ENCODE results near the gene DTX4.

The DTX4 gene

DNA sequence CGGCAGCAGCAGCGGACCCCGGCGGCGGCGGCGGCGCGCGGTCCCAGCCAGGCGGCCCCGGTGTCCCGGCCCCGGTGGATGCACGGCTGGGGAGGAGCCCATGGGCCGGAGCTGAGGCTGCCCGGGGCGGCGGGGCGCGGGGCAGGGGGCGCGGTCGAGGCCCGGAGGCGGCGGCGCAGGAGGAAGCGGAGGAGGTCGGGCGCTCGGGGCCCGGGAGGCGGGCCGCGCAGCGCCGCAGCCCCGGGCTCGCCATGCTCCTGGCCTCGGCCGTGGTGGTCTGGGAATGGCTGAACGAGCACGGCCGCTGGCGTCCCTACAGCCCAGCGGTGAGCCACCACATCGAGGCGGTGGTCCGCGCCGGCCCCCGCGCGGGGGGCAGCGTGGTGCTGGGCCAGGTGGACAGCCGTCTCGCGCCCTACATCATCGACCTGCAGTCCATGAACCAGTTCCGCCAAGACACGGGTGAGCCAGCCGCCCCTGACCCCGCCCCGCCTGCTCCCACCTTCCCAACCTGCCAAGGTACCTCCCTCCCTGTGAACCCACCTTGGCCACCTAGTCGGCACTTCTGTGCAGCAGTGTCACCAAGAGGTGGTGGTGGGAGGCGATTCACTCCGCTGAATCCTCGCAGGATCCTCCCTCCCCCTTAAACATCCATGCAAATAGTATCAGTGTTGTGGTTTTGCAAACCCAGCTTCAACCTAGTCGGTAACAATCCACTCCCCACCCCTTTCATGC lies 580 bp downstream of the DTX4 start:
- DNase-seq = peak; percentile 78

DNA sequence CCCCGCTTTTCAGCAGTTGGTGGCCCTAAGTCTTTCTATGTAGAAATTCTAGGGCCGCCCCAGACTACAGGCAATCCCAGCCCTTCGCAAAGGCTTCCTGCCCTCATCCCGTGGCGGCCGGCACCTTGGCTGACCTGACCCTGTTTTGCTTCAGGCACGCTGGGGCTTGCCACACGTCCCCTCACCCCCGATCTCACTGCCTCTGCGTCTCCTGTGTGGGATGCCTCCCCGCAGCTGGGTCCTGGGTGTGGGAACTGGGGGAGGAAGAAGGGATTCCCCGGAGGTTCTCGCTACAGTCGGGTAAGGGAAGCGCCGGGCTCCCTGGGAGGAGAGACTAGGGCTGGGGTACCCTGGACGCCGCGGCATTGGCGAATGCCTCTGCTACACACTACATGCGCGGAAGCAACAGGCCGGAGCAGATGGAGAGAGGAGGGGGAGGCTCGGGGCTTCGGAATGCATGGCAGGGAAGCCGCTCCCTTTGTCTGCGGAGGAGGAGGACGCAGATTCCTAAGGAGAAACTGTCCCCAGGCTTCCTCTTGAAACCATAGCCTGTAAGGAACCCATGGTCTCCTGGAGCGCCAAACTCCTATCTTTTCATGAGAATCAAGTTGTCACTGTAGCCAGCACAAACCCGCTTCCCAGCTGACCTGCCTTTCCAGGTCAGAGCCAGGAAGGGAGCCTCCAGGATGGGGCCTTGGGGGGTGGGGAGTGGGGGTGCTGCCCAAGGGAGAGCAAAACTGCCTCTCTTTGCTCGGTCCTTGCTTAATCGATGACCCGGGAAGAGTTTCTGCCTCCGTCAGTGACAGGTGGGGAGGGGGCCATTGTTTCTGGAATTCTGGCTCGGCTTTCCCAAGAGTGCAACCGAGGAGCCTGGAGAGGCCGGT lies 1.4 kb downstream of the DTX4 start:
- peak; percentile 81 for DNase-seq

DNA sequence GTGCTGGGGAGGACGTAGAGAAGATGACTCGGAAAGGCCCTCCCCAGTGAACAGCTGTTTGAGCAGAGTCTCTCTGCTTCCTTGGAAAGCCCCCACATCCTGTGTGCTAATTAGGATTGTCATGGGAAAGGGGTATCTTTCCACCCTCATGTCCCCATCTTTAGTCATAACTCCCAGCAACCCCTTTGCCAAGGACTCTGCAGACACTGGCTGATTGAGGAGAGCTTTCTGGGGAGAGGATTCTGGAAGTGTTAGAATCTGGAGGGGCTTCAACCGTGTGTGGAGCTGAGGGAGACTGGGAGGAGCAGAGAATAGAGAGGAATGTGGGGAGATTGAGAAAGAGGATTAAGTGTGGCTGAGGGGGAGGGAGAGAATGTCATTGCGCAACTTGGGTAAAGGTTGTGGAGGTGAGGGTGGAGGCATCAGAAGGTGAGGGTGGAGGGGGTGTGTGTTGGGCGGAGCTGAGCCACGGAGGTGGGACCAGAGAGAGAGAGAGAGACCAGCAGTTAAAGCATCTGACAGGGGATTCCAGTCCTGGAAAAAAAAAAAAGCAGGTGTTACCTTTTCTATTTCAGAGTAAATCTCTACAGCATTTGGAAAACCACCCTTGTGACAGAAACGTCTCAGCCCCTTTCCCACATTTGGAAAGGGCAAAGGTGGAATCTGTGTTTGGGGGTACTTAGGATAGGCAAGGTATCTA lies 2.2 kb downstream of the DTX4 start:
- DNase-seq = peak; percentile 60

DNA sequence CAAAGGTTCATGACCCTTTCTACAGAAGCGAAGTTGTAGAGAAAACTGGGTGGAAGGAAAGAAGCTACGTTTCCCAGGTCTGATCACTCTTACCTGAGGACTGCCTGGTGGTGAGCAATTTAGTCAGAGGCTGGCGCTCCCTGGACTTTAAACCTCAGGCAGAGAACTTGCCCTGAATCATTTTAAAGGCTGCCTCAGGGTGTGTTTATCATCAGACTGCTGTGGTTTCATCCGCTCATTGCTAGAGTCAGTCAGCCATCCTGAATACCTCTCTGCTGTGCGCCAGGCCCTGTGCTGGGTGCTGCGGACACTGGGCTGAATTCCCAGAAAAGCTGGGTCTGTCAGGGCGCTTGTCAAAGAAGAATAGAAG lies 2.7 kb downstream of the DTX4 start:
- DNase-seq = no peak

DNA sequence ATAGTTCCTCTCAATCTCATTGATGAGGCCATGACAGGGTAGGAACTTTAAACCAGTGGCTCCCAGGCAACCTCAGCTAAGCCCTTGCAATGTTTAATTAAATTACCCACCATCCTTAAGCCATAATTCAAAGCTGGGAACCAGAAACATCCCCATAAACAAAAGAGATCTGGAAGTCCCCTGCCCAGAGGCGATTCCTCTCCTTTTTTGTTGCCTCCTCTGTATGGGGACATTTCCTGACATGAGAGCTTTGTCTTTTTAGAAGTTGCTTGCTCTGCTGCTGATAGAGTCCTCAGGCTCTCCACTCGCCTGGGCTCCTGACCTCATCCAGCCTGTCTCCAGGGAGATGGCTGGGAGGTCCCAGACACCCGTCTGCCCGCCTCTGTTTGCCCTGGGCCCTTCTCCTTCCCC lies 3.2 kb downstream of the DTX4 start:
- peak; percentile 15 for DNase-seq

DNA sequence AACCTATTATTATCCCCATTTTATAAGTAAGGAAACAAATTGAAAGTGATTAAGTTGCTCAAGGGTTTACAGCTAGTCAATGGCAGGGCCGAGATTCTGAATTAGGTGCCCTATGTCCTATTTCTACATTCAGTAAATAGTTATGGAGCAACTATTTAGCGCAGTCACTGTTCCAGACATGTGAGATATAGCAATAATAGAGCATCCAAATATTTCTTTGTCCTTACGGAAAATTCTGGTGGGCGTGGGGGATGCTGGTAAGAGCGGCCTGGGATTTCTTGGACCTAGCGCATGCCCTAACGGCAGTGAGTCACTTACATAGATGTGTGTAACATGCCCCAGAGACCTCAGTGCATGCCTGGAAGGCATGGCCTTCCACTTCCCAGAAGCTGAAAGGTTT lies 4.4 kb downstream of the DTX4 start:
- no peak for DNase-seq

DNA sequence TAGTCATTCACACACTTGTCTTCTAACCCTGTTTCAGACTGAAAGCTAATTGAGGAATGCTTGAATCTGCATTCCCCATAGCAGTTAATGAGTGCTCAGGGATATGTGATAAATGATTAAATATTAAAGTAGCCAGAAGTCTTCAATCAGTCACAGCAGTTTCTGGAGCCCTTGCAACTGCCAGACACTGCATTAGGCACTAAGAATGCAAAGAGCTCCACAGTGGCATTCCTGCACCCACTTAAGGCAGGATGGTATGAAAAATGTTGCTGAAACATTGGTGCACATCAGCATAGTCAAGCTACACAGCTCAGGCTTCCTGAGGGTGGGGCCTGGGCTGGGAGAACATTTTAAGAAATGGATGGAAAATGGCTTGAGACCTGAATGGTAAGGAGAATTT lies 6.5 kb downstream of the DTX4 start:
- no peak for DNase-seq

DNA sequence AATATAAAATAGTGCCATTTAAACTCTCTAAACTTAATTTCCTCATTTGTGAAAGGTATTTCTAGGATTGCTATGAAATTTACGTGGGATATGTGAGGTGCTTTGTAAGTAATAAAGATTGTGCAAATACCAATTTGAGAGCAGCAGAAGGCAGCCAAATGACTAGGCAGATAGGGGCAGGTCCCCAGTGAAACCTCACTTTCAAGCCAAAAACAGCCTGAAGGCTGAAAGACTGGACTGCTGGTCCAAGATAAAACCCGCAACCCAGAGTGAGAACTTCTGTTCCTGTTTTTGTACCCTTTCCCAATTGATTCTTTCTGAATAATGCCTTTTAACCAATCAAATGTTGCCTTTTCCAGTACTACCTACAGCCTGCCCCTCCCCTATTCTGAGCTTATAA lies 7.2 kb downstream of the DTX4 start:
- DNase-seq = no peak

DNA sequence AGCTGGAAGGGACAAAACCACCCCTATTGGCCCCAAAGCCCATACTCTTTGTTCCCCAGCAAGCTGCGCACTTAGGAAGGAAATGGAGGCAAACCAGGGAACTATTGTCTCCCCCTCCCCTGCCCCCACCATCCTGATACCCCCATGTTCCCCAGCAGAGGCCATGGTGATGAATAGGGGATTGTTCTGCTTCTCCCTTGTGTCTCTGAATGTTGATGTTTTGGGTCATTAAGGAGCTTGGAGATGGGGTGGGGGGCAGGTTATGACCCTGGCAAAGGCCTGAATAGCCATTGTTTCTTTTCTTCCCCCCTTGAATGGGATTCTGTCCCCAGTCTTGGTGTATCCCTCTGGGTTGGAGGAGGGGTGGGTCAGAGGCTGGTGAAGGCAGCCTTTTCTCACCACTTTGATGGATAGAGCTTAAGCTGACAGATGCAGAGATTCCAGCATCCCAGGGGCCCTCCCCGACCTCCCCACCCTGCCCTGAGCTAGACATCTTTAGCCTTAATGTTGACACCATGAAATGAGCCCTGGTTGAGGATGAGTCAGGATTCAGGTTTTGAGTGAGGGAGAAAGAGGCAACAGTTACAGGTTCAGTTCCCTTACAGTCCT lies 8.3 kb downstream of the DTX4 start:
- DNase-seq = no peak

DNA sequence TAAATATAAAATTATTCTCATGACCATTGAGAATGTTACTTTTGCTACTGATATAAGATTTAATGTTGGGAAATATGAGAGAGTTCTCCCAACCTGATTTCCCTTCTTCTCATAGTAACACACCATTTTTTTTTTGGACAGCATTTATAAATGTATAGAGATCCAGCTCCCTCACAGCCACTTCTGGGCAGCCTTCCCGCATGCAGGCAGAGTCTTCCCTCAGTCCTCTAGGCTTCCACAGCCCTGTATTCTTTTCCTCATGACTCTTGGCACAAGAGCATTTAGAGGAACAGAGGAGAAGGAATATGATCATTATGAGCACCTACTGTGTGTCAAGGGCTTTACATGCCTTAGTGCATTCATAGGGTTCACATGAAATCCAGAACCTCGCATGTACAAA lies 9.0 kb downstream of the DTX4 start:
- DNase-seq = no peak

DNA sequence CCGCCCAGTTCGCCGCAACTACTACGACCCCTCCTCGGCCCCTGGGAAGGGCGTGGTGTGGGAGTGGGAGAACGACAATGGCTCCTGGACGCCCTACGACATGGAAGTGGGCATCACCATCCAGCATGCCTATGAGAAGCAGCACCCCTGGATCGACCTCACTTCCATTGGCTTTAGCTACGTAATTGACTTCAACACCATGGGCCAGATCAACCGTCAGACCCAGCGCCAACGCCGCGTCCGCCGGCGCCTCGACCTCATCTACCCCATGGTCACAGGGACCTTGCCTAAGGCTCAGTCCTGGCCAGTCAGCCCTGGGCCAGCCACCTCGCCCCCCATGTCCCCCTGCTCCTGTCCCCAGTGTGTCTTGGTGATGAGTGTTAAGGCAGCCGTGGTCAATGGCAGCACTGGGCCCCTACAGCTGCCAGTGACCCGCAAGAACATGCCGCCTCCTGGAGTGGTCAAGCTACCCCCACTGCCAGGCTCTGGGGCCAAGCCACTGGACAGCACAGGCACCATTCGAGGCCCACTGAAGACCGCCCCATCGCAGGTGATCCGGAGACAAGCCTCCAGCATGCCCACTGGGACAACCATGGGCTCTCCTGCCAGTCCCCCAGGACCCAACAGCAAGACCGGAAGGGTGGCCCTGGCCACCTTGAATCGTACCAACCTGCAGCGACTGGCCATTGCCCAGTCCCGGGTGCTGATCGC lies 10.0 kb downstream of the DTX4 start:
- DNase-seq = no peak

DNA sequence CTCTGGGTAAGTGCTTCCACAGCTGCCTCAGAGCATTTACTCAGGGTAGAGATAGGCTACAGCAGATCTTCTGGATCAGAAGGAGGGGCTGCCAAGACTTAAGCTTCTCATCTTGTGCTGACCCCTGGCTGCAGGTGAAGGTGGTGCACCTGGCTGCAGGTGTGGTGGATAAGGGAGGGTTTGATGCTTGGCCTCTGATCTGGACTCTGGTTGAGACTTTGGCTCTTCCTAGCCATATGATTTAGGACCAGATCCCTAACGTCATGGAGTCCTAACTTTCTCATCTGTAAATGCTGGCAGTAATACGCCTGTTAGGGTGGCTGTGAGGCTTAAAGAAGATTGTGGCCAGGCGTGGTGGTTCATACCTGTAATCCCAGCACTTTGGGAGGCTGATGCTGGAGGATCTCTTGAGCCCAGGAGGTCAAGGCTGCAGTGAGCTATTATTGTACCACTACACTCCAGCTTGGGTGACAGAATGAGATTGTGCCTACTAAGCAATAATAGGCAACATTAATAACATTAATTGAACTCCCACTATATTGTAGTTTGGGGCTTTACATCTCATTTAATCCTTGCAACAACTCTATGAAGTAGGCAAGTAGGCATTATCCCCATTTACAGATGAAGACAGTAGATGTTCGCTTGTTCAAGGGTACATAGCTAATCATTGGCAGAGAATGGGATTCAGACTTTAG lies 10.7 kb downstream of the DTX4 start:
- no peak for DNase-seq

DNA sequence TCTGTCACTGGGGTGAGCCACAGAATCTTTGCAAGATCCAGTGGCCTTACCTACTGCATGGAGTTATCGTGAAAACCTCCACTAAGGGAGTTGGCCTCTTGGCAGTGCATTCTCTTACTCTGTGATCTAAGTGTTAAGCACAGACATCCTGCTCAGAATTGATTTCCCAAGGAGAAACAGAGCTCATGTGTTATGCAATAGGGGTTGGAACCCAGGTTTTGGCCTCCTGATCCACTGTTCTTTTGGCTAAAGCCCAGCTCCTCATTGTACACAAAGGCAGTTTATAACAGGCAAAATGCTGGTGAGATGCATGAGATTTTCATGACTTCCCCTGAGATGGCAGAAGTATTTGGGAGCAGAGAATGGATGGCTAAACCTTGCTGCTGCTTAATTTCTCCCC lies 11.8 kb downstream of the DTX4 start:
- no peak for DNase-seq

DNA sequence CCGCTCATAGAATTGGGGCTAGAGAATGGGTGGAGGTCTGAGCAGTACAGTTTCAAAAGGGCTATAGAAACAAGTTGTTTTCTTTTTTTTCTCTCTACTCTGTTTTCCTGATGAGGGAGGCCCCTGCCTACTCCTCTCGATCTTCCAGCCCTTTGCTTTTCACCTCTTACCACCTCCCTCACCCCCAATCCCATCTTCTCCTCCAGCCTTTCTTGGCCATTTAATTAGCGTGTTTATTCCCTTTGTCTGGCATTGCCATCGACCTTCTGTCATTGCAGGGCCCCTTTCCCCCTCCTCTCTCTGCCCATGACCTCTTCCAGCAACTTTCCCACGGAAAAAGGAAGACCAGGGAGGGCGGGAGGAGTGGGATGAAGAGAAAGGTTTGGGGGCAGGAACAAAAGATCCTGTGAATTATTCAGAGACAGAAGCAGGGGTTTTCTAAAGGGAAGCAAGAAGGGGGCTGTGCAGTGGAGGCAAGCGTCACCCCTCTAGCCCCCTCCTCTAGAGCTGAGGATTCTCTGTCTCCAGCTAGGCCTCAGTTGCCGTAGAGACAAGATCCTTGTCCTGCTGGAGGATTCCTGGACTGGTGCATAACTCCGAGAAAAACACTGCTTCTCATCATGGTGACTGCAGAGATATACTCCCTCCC lies 12.9 kb downstream of the DTX4 start:
- no peak for DNase-seq

DNA sequence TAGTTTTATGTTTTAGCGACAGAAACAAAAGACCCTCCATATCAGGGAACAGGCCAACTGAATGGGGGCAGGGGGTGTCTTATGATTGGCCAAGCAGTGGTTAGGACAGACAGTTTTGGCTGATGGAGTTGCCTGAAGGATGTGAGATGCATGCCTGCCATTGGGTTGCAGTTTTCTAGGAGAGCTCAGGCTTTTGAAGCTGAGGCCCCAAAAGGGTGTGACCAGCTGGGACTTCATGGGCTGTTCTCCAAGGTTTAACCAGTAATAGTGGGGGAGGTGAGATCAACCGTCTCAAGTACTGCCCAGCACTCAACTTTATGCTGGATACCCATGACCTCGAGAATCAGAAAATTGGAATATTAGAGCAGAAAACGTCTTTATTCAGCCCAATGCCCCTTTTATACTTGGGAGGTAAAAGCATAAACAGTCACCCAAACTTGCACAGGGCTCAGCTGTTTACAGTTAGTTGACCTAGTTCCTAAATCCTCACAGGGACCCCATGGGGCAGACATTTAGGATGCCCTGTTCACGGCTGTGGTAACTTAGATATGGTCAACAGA lies 13.5 kb downstream of the DTX4 start:
- no peak for DNase-seq

DNA sequence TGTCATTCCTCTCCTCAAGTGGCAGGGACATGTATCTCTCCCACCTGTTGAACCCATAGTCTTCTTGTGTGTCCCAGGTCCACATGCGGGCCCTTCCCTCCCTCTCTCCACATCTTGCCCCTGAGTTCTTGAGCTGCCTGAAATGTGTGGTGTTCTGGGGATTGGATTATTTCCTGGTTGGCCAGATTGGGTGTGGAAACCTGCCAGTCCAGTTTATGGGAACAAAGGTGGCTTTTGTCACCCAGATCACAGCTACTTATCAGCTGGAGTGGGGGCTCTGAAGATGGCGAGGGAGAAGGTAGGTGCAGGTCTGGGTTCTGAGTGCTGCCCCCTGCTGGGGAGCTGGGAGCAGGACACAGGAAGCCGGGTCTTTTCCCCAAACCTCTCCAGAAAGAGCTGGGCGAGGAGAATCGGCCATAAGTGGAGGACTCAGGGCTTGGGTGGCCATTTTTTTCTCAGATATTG lies 14.2 kb downstream of the DTX4 start:
- no peak for DNase-seq

DNA sequence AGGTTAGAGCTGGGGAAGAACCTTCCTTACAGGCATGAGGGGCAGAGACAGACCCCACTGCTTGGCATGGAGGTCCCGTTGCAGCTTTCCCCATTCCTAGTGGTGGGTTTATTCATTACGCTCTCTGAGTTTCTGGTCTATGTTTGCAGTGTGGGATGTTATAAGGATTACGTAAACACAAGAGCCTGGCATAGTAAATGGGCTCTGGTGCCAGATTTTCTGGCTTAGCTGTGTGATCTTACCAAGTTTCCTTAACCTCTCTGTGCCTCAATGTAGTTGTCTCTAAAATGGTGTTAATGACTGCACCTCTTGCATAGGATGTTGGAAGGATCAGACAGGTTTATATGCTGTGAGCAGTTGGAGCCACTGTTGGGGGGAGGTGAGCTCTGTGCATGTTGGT lies 15.1 kb downstream of the DTX4 start:
- no peak for DNase-seq

DNA sequence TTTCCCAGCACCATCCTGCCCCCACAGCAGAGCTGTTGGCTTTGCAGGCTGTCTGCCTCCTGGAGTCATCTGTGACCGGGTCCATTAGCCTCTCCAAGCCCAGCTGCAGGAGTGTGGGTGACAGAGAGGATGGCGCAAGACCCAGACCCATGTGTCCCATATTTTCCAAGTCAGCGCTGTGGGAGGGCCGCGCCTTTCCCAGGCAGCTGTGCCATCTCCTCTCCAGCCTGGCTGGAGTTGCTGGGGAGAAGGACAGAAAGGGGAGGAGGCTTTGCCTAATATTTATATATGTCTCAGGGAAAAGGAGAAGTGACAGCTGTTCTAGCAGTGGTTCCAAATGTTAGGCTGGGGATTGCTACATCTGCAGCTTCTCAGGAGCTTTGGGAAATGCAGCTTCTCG lies 15.7 kb downstream of the DTX4 start:
- peak; percentile 47 for DNase-seq

DNA sequence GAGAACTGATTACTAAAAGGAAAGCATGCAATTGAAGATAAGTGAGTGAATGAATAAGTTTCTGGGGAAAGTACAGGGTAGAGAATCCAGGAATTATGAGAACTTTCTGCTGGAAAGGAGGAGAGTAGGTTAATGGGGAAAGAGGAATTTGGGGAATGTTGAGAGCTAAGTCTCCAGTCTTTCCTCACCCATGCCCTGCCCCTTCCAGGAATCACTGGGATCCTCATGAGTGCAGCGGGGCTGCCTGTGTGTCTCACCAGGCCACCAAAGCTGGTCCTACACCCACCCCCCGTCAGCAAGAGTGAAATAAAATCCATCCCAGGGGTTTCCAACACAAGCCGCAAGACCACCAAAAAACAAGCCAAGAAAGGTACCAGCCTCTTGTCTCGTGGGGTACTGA lies 17.0 kb downstream of the DTX4 start:
- DNase-seq = no peak

DNA sequence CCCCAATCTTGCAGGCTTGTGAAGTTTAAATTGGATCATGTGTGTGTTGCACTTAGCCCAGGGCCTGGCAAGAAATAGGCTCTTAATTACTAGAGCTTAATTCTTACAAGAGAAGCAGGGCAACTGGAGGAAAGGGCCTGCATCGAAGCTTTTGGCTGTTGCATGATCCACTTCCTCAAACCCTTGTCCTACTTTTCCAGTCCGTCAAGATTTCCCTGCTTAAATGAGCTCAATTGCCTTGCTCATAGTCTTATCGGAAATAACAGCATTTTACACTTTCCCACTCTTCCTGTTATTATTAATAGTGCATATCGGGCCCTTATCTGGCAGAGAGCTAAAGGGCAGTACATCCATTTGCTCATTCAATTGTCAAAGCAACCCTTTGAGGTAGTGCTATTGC lies 18.1 kb downstream of the DTX4 start:
- DNase-seq = no peak

DNA sequence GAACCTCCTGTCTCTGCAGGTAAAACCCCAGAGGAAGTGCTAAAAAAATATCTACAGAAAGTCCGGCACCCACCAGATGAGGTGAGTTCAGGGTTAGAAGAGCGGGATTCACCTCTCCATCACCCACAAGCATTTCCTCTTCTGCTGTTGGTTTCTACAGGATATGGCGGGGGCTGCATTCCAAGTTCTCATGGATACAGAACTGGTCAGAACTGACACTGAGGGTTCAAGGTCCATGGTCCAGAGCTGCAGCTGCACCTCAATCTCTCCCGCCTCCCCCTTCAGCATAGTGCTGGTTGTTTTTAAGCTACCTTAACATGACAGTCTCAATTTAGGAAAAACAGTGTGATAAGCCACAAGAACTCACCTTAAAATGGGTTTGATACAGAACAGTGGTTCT lies 19.2 kb downstream of the DTX4 start:
- DNase-seq = no peak
